HEK293 (cell line): ENCODE results near the gene NPM3.

ENCODE experiments used
- CTCF ChIP-seq: fragments of 450-650 bp; formaldehyde crosslinking; IDR thresholded peaks from 2 replicates; pipeline ENCODE4 v1.5.1; 2016; ENCODE audit warnings: missing biosample characterization, missing genetic modification characterization
- PBX3 ChIP-seq: sonication (generic); formaldehyde crosslinking; IDR thresholded peaks from 2 replicates; pipeline ENCODE4 v1.8.1; 2022; ENCODE audit warnings: mild to moderate bottlenecking, moderate library complexity, missing genetic modification reagents
- REST ChIP-seq: fragments of 450-650 bp; formaldehyde crosslinking; IDR thresholded peaks from 2 replicates; pipeline ENCODE4 v1.5.1; 2016; ENCODE audit warnings: missing biosample characterization, missing genetic modification characterization
- SP3 ChIP-seq: fragments of 450-650 bp; formaldehyde crosslinking; IDR thresholded peaks from 2 replicates; pipeline ENCODE4 v1.5.1; 2016; ENCODE audit warnings: missing biosample characterization, missing genetic modification characterization
- ZFP3 ChIP-seq: fragments of 450-650 bp; formaldehyde crosslinking; IDR thresholded peaks from 2 replicates; pipeline ENCODE4 v1.5.1; 2016; ENCODE audit warnings: low read depth, missing biosample characterization, missing genetic modification characterization
- ZNF174 ChIP-seq: fragments of 450-650 bp; formaldehyde crosslinking; IDR thresholded peaks from 2 replicates; pipeline ENCODE4 v1.5.0; 2017; ENCODE audit warnings: missing biosample characterization, mild to moderate bottlenecking, missing genetic modification characterization
- ZNF24 ChIP-seq: fragments of 450-650 bp; formaldehyde crosslinking; IDR thresholded peaks from 2 replicates; pipeline ENCODE4 v1.5.1; 2016; ENCODE audit warnings: missing biosample characterization, missing genetic modification characterization
- ZNF433 ChIP-seq: fragments of 450-650 bp; formaldehyde crosslinking; IDR thresholded peaks from 2 replicates; pipeline ENCODE4 v1.5.1; 2016; ENCODE audit warnings: missing biosample characterization, missing genetic modification characterization, low read depth
- ZNF658 ChIP-seq: fragments of 450-650 bp; formaldehyde crosslinking; IDR thresholded peaks from 2 replicates; pipeline ENCODE4; 2016; ENCODE audit warnings: missing biosample characterization, missing genetic modification characterization
- ZNF747 ChIP-seq: fragments of 450-650 bp; formaldehyde crosslinking; IDR thresholded peaks from 2 replicates; pipeline ENCODE4 v1.5.1; 2016; ENCODE audit warnings: missing biosample characterization, missing genetic modification characterization
- ZNF785 ChIP-seq: fragments of 450-650 bp; formaldehyde crosslinking; IDR thresholded peaks from 2 replicates; pipeline ENCODE4 v1.5.1; 2016; ENCODE audit warnings: missing biosample characterization, missing genetic modification characterization
- TF ChIP-seq, protein P1 (sequence below): fragments of 450-650 bp; formaldehyde crosslinking; optimal IDR thresholded peaks from 2 replicates; pipeline ENCODE3; 2016; ENCODE audit warnings: missing biosample characterization, mild to moderate bottlenecking, missing genetic modification characterization
- TF ChIP-seq, protein P2 (sequence below): fragments of 450-650 bp; IDR thresholded peaks from 2 replicates; pipeline ENCODE4 v1.5.1; 2018; ENCODE audit warnings: missing biosample characterization, mild to moderate bottlenecking, missing genetic modification characterization

DNA sequence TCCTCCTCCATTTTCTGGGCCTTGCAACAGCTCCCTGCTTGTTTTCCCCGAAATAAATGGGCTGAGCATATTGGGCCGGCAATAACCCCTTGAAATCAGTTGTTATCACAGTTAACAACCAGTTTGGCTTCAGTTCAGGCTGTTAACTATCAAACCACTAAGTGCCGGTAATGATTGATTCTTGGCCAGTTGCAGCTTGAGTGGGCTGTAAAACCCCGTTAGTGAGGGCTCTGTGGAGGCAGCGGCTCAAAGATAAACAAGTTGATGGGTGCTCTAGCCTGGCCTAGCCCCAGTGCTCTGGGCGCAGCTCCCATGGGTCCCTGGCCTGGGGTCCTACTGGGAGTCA is 15.7 kb downstream of the NPM3 start:
- TF ChIP-seq CTCF (tag by site-specific recombination) (no peak), REST (no peak), ZFP3 (tag by site-specific recombination) (no peak), ZNF174 (tag by site-specific recombination) (no peak), ZNF433 (tag by site-specific recombination) (no peak), ZNF658 (tag by site-specific recombination) (no peak), ZNF24 (tag by site-specific recombination) (no peak), ZNF785 (tag by site-specific recombination) (no peak), PBX3 (CRISPR knock-in tag) (no peak), SP3 (no peak), ZNF747 (no peak)
- TF ChIP-seq, protein P1, sequence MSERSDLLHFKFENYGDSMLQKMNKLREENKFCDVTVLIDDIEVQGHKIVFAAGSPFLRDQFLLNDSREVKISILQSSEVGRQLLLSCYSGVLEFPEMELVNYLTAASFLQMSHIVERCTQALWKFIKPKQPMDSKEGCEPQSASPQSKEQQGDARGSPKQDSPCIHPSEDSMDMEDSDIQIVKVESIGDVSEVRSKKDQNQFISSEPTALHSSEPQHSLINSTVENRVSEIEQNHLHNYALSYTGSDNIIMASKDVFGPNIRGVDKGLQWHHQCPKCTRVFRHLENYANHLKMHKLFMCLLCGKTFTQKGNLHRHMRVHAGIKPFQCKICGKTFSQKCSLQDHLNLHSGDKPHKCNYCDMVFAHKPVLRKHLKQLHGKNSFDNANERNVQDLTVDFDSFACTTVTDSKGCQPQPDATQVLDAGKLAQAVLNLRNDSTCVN, result no peak
- TF ChIP-seq, protein P2, sequence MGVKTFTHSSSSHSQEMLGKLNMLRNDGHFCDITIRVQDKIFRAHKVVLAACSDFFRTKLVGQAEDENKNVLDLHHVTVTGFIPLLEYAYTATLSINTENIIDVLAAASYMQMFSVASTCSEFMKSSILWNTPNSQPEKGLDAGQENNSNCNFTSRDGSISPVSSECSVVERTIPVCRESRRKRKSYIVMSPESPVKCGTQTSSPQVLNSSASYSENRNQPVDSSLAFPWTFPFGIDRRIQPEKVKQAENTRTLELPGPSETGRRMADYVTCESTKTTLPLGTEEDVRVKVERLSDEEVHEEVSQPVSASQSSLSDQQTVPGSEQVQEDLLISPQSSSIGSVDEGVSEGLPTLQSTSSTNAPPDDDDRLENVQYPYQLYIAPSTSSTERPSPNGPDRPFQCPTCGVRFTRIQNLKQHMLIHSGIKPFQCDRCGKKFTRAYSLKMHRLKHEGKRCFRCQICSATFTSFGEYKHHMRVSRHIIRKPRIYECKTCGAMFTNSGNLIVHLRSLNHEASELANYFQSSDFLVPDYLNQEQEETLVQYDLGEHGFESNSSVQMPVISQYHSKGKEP, result 0 out of 2 replicates have a peak, but pooled peaks have one; percentile 33
